ENCODE data around the gene LTO1. TPM values are rescaled to one million over a fixed set of nuclear protein-coding genes. Genes with fewer than 3 reads are reported as not detected.

Gene LTO1
- total and polyA plus RNA-seq, 2 of the 13 experiments (the other 11 are each of a cell fraction or from before 2014, with no cell fraction given) = 11.8 to 15.0 TPM

- TF ChIP-seq PRMT3 (CRISPR knock-in tag; IDR thresholded peaks at IDR 0.05; ENCODE audit: borderline replicate concordance, low read depth) (0 out of 2 replicates have a peak, but pooled peaks have one; percentile 44), FOSL1 (CRISPR knock-in tag; IDR thresholded peaks at IDR 0.05; ENCODE audit: borderline replicate concordance) (0 out of 2 replicates have a peak, but pooled peaks have one; percentile 4), ZNF660 (CRISPR knock-in tag; IDR thresholded peaks at IDR 0.05; ENCODE audit: borderline replicate concordance, low read depth) (0 out of 2 replicates have a peak, but pooled peaks have one; percentile 15), ZFAT (CRISPR knock-in tag; conservative IDR thresholded peaks at IDR 0.05) (0 out of 2 replicates have a peak, but pooled peaks have one; percentile 23), ZSCAN31 (CRISPR knock-in tag; IDR thresholded peaks at IDR 0.05; ENCODE audit: low read depth) (no peak), ZNF749 (CRISPR knock-in tag; IDR thresholded peaks at IDR 0.05; ENCODE audit: borderline replicate concordance) (peak; percentile 14; the same call in 1 of the 2 replicates)
- TF ChIP-seq, protein P1, sequence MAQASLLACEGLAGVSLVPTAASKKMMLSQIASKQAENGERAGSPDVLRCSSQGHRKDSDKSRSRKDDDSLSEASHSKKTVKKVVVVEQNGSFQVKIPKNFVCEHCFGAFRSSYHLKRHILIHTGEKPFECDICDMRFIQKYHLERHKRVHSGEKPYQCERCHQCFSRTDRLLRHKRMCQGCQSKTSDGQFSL (CRISPR knock-in tag; IDR thresholded peaks at IDR 0.05) = peak; percentile 13; the same call in 1 of the 2 replicates
- TF ChIP-seq, protein P2, sequence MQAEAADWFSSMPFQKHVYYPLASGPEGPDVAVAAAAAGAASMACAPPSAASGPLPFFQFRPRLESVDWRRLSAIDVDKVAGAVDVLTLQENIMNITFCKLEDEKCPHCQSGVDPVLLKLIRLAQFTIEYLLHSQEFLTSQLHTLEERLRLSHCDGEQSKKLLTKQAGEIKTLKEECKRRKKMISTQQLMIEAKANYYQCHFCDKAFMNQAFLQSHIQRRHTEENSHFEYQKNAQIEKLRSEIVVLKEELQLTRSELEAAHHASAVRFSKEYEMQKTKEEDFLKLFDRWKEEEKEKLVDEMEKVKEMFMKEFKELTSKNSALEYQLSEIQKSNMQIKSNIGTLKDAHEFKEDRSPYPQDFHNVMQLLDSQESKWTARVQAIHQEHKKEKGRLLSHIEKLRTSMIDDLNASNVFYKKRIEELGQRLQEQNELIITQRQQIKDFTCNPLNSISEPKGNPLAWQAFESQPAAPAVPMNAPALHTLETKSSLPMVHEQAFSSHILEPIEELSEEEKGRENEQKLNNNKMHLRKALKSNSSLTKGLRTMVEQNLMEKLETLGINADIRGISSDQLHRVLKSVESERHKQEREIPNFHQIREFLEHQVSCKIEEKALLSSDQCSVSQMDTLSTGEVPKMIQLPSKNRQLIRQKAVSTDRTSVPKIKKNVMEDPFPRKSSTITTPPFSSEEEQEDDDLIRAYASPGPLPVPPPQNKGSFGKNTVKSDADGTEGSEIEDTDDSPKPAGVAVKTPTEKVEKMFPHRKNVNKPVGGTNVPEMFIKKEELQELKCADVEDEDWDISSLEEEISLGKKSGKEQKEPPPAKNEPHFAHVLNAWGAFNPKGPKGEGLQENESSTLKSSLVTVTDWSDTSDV (CRISPR knock-in tag; IDR thresholded peaks at IDR 0.05) = 0 out of 2 replicates have a peak, but pooled peaks have one; percentile 5
Observed at GRCh38 chr11:69657456-69657910, 17.7 kb downstream of the LTO1 start (continued).

Data from HepG2 (cell line).